Liver (tissue), 9 donors: ENCODE results near the gene BTK. TPM values are rescaled to one million over a fixed set of nuclear protein-coding genes. Genes with fewer than 3 reads are reported as not detected.

ENCODE experiments used
- DNase-seq: peaks from one replicate; pipeline ENCODE4 v3.0.0-alpha.2; 2017; ENCODE audit warnings: low spot score
- H3K27ac ChIP-seq, 2 donors: one replicate each; pipeline ENCODE4 v1.7.0; 2013; ENCODE audit warnings: inconsistent platforms in 2 of 2, low read length in 2 of 2, control low read depth in 1 of 2, low read depth in 1 of 2, mild to moderate bottlenecking in 1 of 2
- H3K27me3 ChIP-seq, 4 donors: one replicate each; pipeline versions ENCODE4 v1.6.1 to v1.7.0; 2013; ENCODE audit warnings: low read length in 3 of 4, inconsistent platforms in 1 of 4, mild to moderate bottlenecking in 1 of 4, moderate library complexity in 1 of 4; ENCODE audit not compliant: control insufficient read depth in 4 of 4, insufficient read depth in 4 of 4
- H3K36me3 ChIP-seq, 4 donors: one replicate each; pipeline versions ENCODE4 v1.6.1 to v1.7.0; 2013; ENCODE audit warnings: low read length in 3 of 4, mild to moderate bottlenecking in 3 of 4, low read depth in 1 of 4, moderate library complexity in 1 of 4; ENCODE audit not compliant: control insufficient read depth in 4 of 4, insufficient read depth in 3 of 4
- H3K4me1 ChIP-seq, 4 donors: one replicate each; pipeline versions ENCODE4 v1.6.1 to v1.7.0; 2013; ENCODE audit warnings: low read length in 3 of 4, mild to moderate bottlenecking in 3 of 4, moderate library complexity in 1 of 4; ENCODE audit not compliant: control insufficient read depth in 4 of 4, insufficient read depth in 4 of 4
- H3K4me3 ChIP-seq, 3 donors: one replicate each; pipeline versions ENCODE4 v1.6.1 to v1.7.0; 2013; ENCODE audit warnings: low read length in 3 of 3, control low read depth in 1 of 3, low read depth in 1 of 3, mild to moderate bottlenecking in 1 of 3
- H3K9ac ChIP-seq, 2 donors: one replicate each; pipeline ENCODE4 v1.7.0; 2013; ENCODE audit warnings: low read length in 2 of 2, mild to moderate bottlenecking in 2 of 2, moderate library complexity in 2 of 2, control low read depth in 1 of 2, low read depth in 1 of 2
- H3K9me3 ChIP-seq, 4 donors: one replicate each; pipeline versions ENCODE4 v1.6.1 to v1.7.0; 2013; ENCODE audit warnings: low read length in 3 of 4; ENCODE audit not compliant: control insufficient read depth in 4 of 4
- ATF3 ChIP-seq: IDR thresholded peaks from 2 replicates; pipeline ENCODE4 v1.6.1; 2016; ENCODE audit warnings: antibody characterized with exemption
- CTCF ChIP-seq: fragments of 150-350 bp; IDR thresholded peaks from 2 replicates; pipeline ENCODE4 v1.5.1; 2017; ENCODE audit warnings: improper control_type of control experiment, low read depth, low read length; ENCODE audit not compliant: missing input control
- EGR1 ChIP-seq, 2 donors: IDR thresholded peaks; 2 replicates each; pipeline ENCODE4 v1.6.1; 2016 to 2018; ENCODE audit warnings: antibody characterized with exemption in 2 of 2, low read depth in 2 of 2
- FOXA1 ChIP-seq: IDR thresholded peaks from 2 replicates; pipeline ENCODE4 v1.6.1; 2016; ENCODE audit warnings: antibody characterized with exemption
- FOXA2 ChIP-seq: IDR thresholded peaks from 2 replicates; pipeline ENCODE4 v1.6.1; 2016; ENCODE audit warnings: antibody characterized with exemption
- GABPA ChIP-seq, 2 donors: IDR thresholded peaks in 1 of 2; conservative IDR thresholded peaks in 1 of 2; 2 replicates each; pipeline ENCODE4 v1.6.1; 2016; ENCODE audit warnings: antibody characterized with exemption in 2 of 2, mild to moderate bottlenecking in 1 of 2, moderate library complexity in 1 of 2
- HNF4A ChIP-seq, 2 donors: conservative IDR thresholded peaks; 2 replicates each; pipeline ENCODE4 v1.6.1; 2016; ENCODE audit warnings: antibody characterized with exemption in 2 of 2, mild to moderate bottlenecking in 2 of 2
- HNF4G ChIP-seq: IDR thresholded peaks from 2 replicates; pipeline ENCODE4 v1.6.1; 2016; ENCODE audit warnings: antibody characterized with exemption
- JUND ChIP-seq, 2 donors: IDR thresholded peaks; 2 replicates each; pipeline ENCODE4 v1.6.1; 2016; ENCODE audit warnings: antibody characterized with exemption in 2 of 2
- MAX ChIP-seq: IDR thresholded peaks from 2 replicates; pipeline ENCODE4 v1.6.1; 2016; ENCODE audit warnings: antibody characterized with exemption
- NR2F2 ChIP-seq: IDR thresholded peaks from 2 replicates; pipeline ENCODE4 v1.6.1; 2016; ENCODE audit warnings: antibody characterized with exemption
- RAD21 ChIP-seq, 2 donors: IDR thresholded peaks; 2 replicates each; pipeline ENCODE4 v1.6.1; 2016; ENCODE audit warnings: antibody characterized with exemption in 2 of 2, mild to moderate bottlenecking in 2 of 2
- REST ChIP-seq: IDR thresholded peaks from 2 replicates; pipeline ENCODE4 v1.6.1; 2016; ENCODE audit warnings: antibody characterized with exemption, mild to moderate bottlenecking
- RXRA ChIP-seq, 2 donors: IDR thresholded peaks; 2 replicates each; pipeline ENCODE4 v1.6.1; 2017 to 2018; ENCODE audit warnings: antibody characterized with exemption in 2 of 2, mild to moderate bottlenecking in 1 of 2
- SP1 ChIP-seq: IDR thresholded peaks from 2 replicates; pipeline ENCODE4 v1.6.1; 2018; ENCODE audit warnings: antibody characterized with exemption, mild to moderate bottlenecking
- TAF1 ChIP-seq: conservative IDR thresholded peaks from 2 replicates; pipeline ENCODE4 v1.6.1; 2016; ENCODE audit warnings: antibody characterized with exemption, mild to moderate bottlenecking
- YY1 ChIP-seq: IDR thresholded peaks from 2 replicates; pipeline ENCODE4 v1.6.1; 2016; ENCODE audit warnings: antibody characterized with exemption, mild to moderate bottlenecking
- ZBTB33 ChIP-seq: IDR thresholded peaks from 2 replicates; pipeline ENCODE4 v1.6.1; 2016; ENCODE audit warnings: antibody characterized with exemption
- WGBS: extraction: QIAGEN DNeasy Blood & Tissue Kit; methylation state at CpG from one replicate; pipeline ENCODE4 v1.1.7; 2013; 5-methylcytosine and 5-hydroxymethylcytosine counted together
- polyA plus RNA-seq, 2 donors: library from polyadenylated mRNA; stranded (reverse) in 1 of 2; unstranded in 1 of 2; fragments of 200-250 nt in 1 of 2; fragments of >200 nt in 1 of 2; fragmentation: Nextera tagmentation in 1 of 2; extraction: Ambion mirVana in 1 of 2; gene quantifications; one replicate each; pipeline versions ENCODE4 v1.2.1 to v1.2.3, GENCODE V29; 2013 to 2015
- total RNA-seq, 2 donors: library from RNA; depleted of rRNA; stranded (reverse); fragments of >200 nt; gene quantifications; one replicate each; pipeline ENCODE4 v1.2.3, GENCODE V29; 2014
- donor health status: healthy.
- donor health status: healthy.
- donor health status: healthy.
- donor health status: healthy.
- donor health status: healthy.

The BTK gene
- total and polyA plus RNA-seq, 4 donors, result 0.99 to 22.6 (median 2.3) TPM

- H3K9me3 ChIP-seq, result no peaks in the 10 kb centered on the region
- no peak for DNase-seq
- no peak overlapping the region for H3K9ac ChIP-seq
- H3K36me3 ChIP-seq, result peaks cover 0 to 6% (median 4%) of the 10 kb centered on the region in 4 donors
- TF ChIP-seq TAF1, result no peak
- TF ChIP-seq HNF4A (conservative IDR thresholded peaks at IDR 0.05), result no peak
- no peak for TF ChIP-seq ATF3
- no peak for TF ChIP-seq NR2F2
- TF ChIP-seq SP1, result no peak
- no peak for TF ChIP-seq FOXA1
- no peak for TF ChIP-seq RAD21 (IDR thresholded peaks at IDR 0.05)
- no peak for TF ChIP-seq HNF4G
- no peak for TF ChIP-seq ZBTB33
- TF ChIP-seq REST, result no peak
- no peak for TF ChIP-seq JUND (IDR thresholded peaks at IDR 0.05)
- TF ChIP-seq MAX, result no peak
- no peak for TF ChIP-seq EGR1 (IDR thresholded peaks at IDR 0.05; ENCODE audit: low read depth in 2 of 2)
- no peak for TF ChIP-seq RXRA (IDR thresholded peaks at IDR 0.05)
- no peak for TF ChIP-seq FOXA2
- no peak for TF ChIP-seq GABPA (IDR thresholded peaks at IDR 0.05 in 1 of 2, conservative IDR thresholded peaks at IDR 0.05 in 1 of 2)
- H3K4me3 ChIP-seq, result no peak overlapping the region
- 89% methylated on average over 11 of the region's 11 CpGs for WGBS
- no peak overlapping the region for H3K27ac ChIP-seq
- H3K4me1 ChIP-seq, result peaks cover 0 to 5% (median 2%) of the 10 kb centered on the region in 4 donors
- no peaks in the 10 kb centered on the region for H3K27me3 ChIP-seq
Observed at GRCh38 chrX:101393530-101394305, 7.7 kb upstream of the BTK start.

GRCh38 chrX:101391831-101392230 lies 5.8 kb upstream of the BTK start:
- WGBS, result 65% methylated on average over 6 of the region's 6 CpGs
- TF ChIP-seq ATF3 (no peak), MAX (no peak), FOXA1 (no peak), TAF1 (no peak), HNF4A (conservative IDR thresholded peaks at IDR 0.05) (no peak), CTCF (no peak), FOXA2 (no peak), RAD21 (IDR thresholded peaks at IDR 0.05) (no peak), GABPA (IDR thresholded peaks at IDR 0.05 in 1 of 2, conservative IDR thresholded peaks at IDR 0.05 in 1 of 2) (no peak), JUND (IDR thresholded peaks at IDR 0.05) (no peak), NR2F2 (no peak), ZBTB33 (no peak), HNF4G (no peak), RXRA (IDR thresholded peaks at IDR 0.05) (no peak), YY1 (no peak), SP1 (no peak)

More at GRCh38 chrX:101391831-101392230, 5.8 kb upstream of the BTK start:
- Histone ChIP-seq H3K4me1 (peaks cover 0 to 5% (median 2%) of the 10 kb centered on the region in 4 donors), H3K36me3 (peaks cover 0 to 6% (median 4%) of the 10 kb centered on the region in 4 donors), H3K4me3 (peak overlapping the region in 2 of 3 donors; percentile 57 to 89), H3K27me3 (no peaks in the 10 kb centered on the region), H3K27ac (no peak overlapping the region), H3K9ac (peak overlapping the region in 1 of 2 donors; percentile 8), H3K9me3 (no peaks in the 10 kb centered on the region)
- no peak for DNase-seq
